GM12865 (cell line): ENCODE measurements around the gene CPLX3.

Experiments used
- DNase-seq: peaks from one replicate; pipeline ENCODE4 v3.0.0; 2010; ENCODE audit warnings: low read depth
- H3K4me3 ChIP-seq: 2 replicates; pipeline ENCODE4 v1.5.1; 2011; ENCODE audit warnings: mild to moderate bottlenecking, low read depth, low read length, control low read depth
- CTCF ChIP-seq: IDR thresholded peaks from 2 replicates; pipeline ENCODE4 v1.5.1; 2011; ENCODE audit warnings: low read length, control low read depth, low read depth, inconsistent platforms; ENCODE audit not compliant: insufficient read depth; ENCODE audit errors: missing control alignments

Gene CPLX3

GRCh38 chr15:74801311-74801997 lies 25.0 kb upstream of the CPLX3 start:
- H3K4me3 ChIP-seq = no peak overlapping the region
- no peak for TF ChIP-seq CTCF
- no peak for DNase-seq

- H3K4me3 ChIP-seq = no peak overlapping the region
- no peak for DNase-seq
- TF ChIP-seq CTCF = no peak
These were observed 24.1 kb upstream of the CPLX3 start for GRCh38 chr15:74802290-74802689.

- no peak for TF ChIP-seq CTCF
- no peak for DNase-seq
- H3K4me3 ChIP-seq = no peak overlapping the region
These were observed 23.5 kb upstream of the CPLX3 start for GRCh38 chr15:74802862-74803447.

- H3K4me3 ChIP-seq = no peak overlapping the region
- no peak for DNase-seq
- no peak for TF ChIP-seq CTCF
These were observed 21.5 kb upstream of the CPLX3 start for GRCh38 chr15:74804935-74805334.

- H3K4me3 ChIP-seq = no peak overlapping the region
- DNase-seq = no peak
- no peak for TF ChIP-seq CTCF
These were observed 19.1 kb upstream of the CPLX3 start for GRCh38 chr15:74807282-74807681.

- TF ChIP-seq CTCF = no peak
- DNase-seq = no peak
- H3K4me3 ChIP-seq = no peak overlapping the region
These were observed 18.2 kb upstream of the CPLX3 start for GRCh38 chr15:74808078-74808839.
